Ecto neural progenitor cell (in vitro differentiated cells): ENCODE results near the gene MDGA2.
A peak's percentile ranks its signal among the peaks of the same experiment; 100 is the strongest.

Source experiments
- DNase-seq: peaks from one replicate; pipeline ENCODE4 v3.0.0-alpha.2; 2018; ENCODE audit warnings: low spot score

The MDGA2 gene

GRCh38 chr14:47675466-47676314, at the start of gene MDGA2:
Gene MDGA2, minus strand, starts transcription at chr14:47675605.
- DNase-seq, result peak; percentile 81

- no peak for DNase-seq
These were observed 47.7 kb upstream of the MDGA2 start for GRCh38 chr14:47722929-47723693.

GRCh38 chr14:47720281-47720680, 44.9 kb upstream of the MDGA2 start:
- no peak for DNase-seq

GRCh38 chr14:47715330-47715729, 39.9 kb upstream of the MDGA2 start:
- no peak for DNase-seq

- no peak for DNase-seq
These were observed 35.2 kb upstream of the MDGA2 start for GRCh38 chr14:47710581-47710980.

- DNase-seq, result no peak
These were observed 30.3 kb upstream of the MDGA2 start for GRCh38 chr14:47705683-47706082.

- no peak for DNase-seq
These were observed 16.4 kb upstream of the MDGA2 start for GRCh38 chr14:47691829-47692228.

- no peak for DNase-seq
These were observed 3.6 kb upstream of the MDGA2 start for GRCh38 chr14:47678993-47679392.

GRCh38 chr14:47678157-47678556, 2.8 kb upstream of the MDGA2 start:
- no peak for DNase-seq

- no peak for DNase-seq
These were observed 861 bp upstream of the MDGA2 start for GRCh38 chr14:47676315-47676617.

GRCh38 chr14:47674543-47675465, 601 bp downstream of the MDGA2 start:
- DNase-seq, result peak; percentile 74

- DNase-seq, result peak; percentile 63
These were observed 1.3 kb downstream of the MDGA2 start for GRCh38 chr14:47674148-47674542.

- DNase-seq, result no peak
These were observed 9.9 kb downstream of the MDGA2 start for GRCh38 chr14:47665337-47666134.

GRCh38 chr14:47662466-47662865, 12.9 kb downstream of the MDGA2 start:
- no peak for DNase-seq

- no peak for DNase-seq
These were observed 15.2 kb downstream of the MDGA2 start for GRCh38 chr14:47660158-47660557.

GRCh38 chr14:47658041-47658440, 17.4 kb downstream of the MDGA2 start:
- no peak for DNase-seq

- no peak for DNase-seq
These were observed 18.3 kb downstream of the MDGA2 start for GRCh38 chr14:47657143-47657542.

- DNase-seq, result no peak
These were observed 24.1 kb downstream of the MDGA2 start for GRCh38 chr14:47651337-47651736.

GRCh38 chr14:47637753-47638152, 37.7 kb downstream of the MDGA2 start:
- DNase-seq, result no peak

GRCh38 chr14:47626151-47627035, 49.0 kb downstream of the MDGA2 start:
- no peak for DNase-seq
